OCI-LY7 (cell line): ENCODE data around the gene TRIM40.

Experiments
- CTCF ChIP-seq: fragments of 200-600 bp; sonication (generic); conservative IDR thresholded peaks from 2 replicates; pipeline ENCODE4 v1.5.1; 2014; ENCODE audit warnings: mild to moderate bottlenecking, antibody characterized with exemption, low read length, moderate library complexity, mixed read lengths
- EZH2phosphoT487 ChIP-seq: fragments of 200-600 bp; sonication (generic); IDR thresholded peaks from 2 replicates; pipeline ENCODE4 v1.6.1; 2018; ENCODE audit warnings: low read depth, borderline replicate concordance, mild to moderate bottlenecking, mixed run types, antibody characterized with exemption, low read length, moderate library complexity, mixed read lengths

- TF ChIP-seq CTCF = no peak
- no peak for TF ChIP-seq EZH2phosphoT487
Measured at GRCh38 chr6:30100154-30100553, 35.8 kb upstream of the TRIM40 start.
